GM19240 (cell line): ENCODE data around the gene RGS9.

Experiments used
- DNase-seq: peaks from one replicate; pipeline ENCODE4 v3.0.0; 2011; ENCODE audit warnings: low spot score; ENCODE audit not compliant: insufficient read length

The RGS9 gene

GRCh38 chr17:65181237-65182061, 44.3 kb downstream of the RGS9 start:
- peak; percentile 44 for DNase-seq

GRCh38 chr17:65182233-65182632, 45.1 kb downstream of the RGS9 start:
- no peak for DNase-seq

GRCh38 chr17:65183736-65184135, 46.6 kb downstream of the RGS9 start:
- no peak for DNase-seq

- DNase-seq, result no peak
Measured at GRCh38 chr17:65184235-65184959, 47.2 kb downstream of the RGS9 start.

GRCh38 chr17:65185062-65185461, 47.9 kb downstream of the RGS9 start:
- DNase-seq, result no peak

GRCh38 chr17:65185668-65186382, 48.7 kb downstream of the RGS9 start:
- no peak for DNase-seq

- no peak for DNase-seq
Measured at GRCh38 chr17:65190467-65191097, 53.4 kb downstream of the RGS9 start.

- DNase-seq, result no peak
Measured at GRCh38 chr17:65191811-65192740, 54.9 kb downstream of the RGS9 start.

- no peak for DNase-seq
Measured at GRCh38 chr17:65193305-65193704, 56.1 kb downstream of the RGS9 start.

GRCh38 chr17:65193716-65194293, 56.6 kb downstream of the RGS9 start:
- no peak for DNase-seq

- no peak for DNase-seq
Measured at GRCh38 chr17:65194670-65195334, 57.6 kb downstream of the RGS9 start.

- no peak for DNase-seq
Measured at GRCh38 chr17:65195716-65196115, 58.5 kb downstream of the RGS9 start.

GRCh38 chr17:65196617-65197016, 59.4 kb downstream of the RGS9 start:
- DNase-seq, result no peak

GRCh38 chr17:65197201-65197600, 60.0 kb downstream of the RGS9 start:
- DNase-seq, result no peak

GRCh38 chr17:65198653-65199382, 61.6 kb downstream of the RGS9 start:
- peak; percentile 64 for DNase-seq

GRCh38 chr17:65201331-65201730, 64.2 kb downstream of the RGS9 start:
- DNase-seq, result no peak

- no peak for DNase-seq
Measured at GRCh38 chr17:65202844-65203571, 65.8 kb downstream of the RGS9 start.

- DNase-seq, result no peak
Measured at GRCh38 chr17:65204001-65204400, 66.8 kb downstream of the RGS9 start.
